ENCODE results near the gene ANKFY1.

GRCh38 chr17:4221899-4222659, 41.7 kb downstream of the ANKFY1 start:
- TF ChIP-seq ZBTB44 (tag by site-specific recombination; IDR thresholded peaks at IDR 0.05) (no peak), ZNF184 (tag by site-specific recombination; IDR thresholded peaks at IDR 0.05) (no peak), CTCF (tag by site-specific recombination; IDR thresholded peaks at IDR 0.05) (no peak), REST (tag by site-specific recombination; IDR thresholded peaks at IDR 0.05) (no peak), ZNF580 (tag by site-specific recombination; IDR thresholded peaks at IDR 0.05) (no peak), ZNF658 (tag by site-specific recombination; IDR thresholded peaks at IDR 0.05) (no peak), PBX3 (CRISPR knock-in tag; IDR thresholded peaks at IDR 0.05) (no peak)

All from HEK293 (cell line).